HCT116 (cell line): ENCODE measurements around the gene ANO9. TPM values are rescaled to one million over a fixed set of nuclear protein-coding genes. Genes with fewer than 3 reads are reported as not detected.

ENCODE experiments used
- ATAC-seq: fragments of 200-7000 bp; cut with Tn5 transposase; 2 replicates; pipeline ENCODE4 v1.9.1; 2020; ENCODE audit warnings: mild to moderate bottlenecking, moderate library complexity
- BruUV-seq: library from RNA; stranded (reverse); fragments of 400-500 nt; replicated peaks from 2 replicates; lab custom pipeline; 2021; lab: Mats Ljungman, UMichigan
- CTCF ChIA-PET: fragments of 300-600 bp; sonication (Branson Sonifier 250); formaldehyde crosslinking; loops from one replicate; lab custom pipeline; 2021; ENCODE audit warnings: antibody characterized with exemption; lab: Charles Lee
- POLR2A ChIA-PET: fragments of 300-600, 350-600 bp; sonication (Branson Sonifier 250); formaldehyde crosslinking; loops from one replicate; lab custom pipeline; 2021; ENCODE audit warnings: antibody characterized with exemption; lab: Charles Lee
- RAD21 ChIA-PET, 2 experiments: fragments of 300-600 bp; sonication (Branson Sonifier 250); formaldehyde crosslinking; loops; one replicate each; lab custom pipeline; 2023; ENCODE audit warnings: low total read pairs in 2 of 2; ENCODE audit not compliant: uncharacterized antibody in 2 of 2, unreplicated experiment in 2 of 2, low non-redundant PET in 1 of 2; lab: Charles Lee
- DNase-seq: peaks from one replicate; pipeline ENCODE4 v3.0.0-alpha.2; 2010; ENCODE audit warnings: low read depth, low spot score
- H2AFZ ChIP-seq: fragments of 200-600 bp; shearing (Covaris generic), sonication (generic); 2 replicates; pipeline ENCODE4 v1.6.1; 2017; ENCODE audit warnings: low read depth, mixed run types, mixed read lengths, antibody characterized with exemption, low read length; ENCODE audit not compliant: poor library complexity, severe bottlenecking
- H3K27ac ChIP-seq: 2 replicates; pipeline ENCODE4 v1.5.1; 2012; ENCODE audit warnings: low read depth, low read length
- H3K27me3 ChIP-seq: fragments of 200-600 bp; sonication (generic); 2 replicates; pipeline ENCODE4 v1.6.1; 2016; ENCODE audit warnings: mixed run types, low read length, mixed read lengths; ENCODE audit not compliant: insufficient read depth
- H3K36me3 ChIP-seq, 2 experiments: fragments of 200-500 bp in 1 of 2; fragments of 200-600 bp in 1 of 2; sonication (Bioruptor generic) in 1 of 2; sonication (generic) in 1 of 2; 2 replicates each; pipeline versions ENCODE4 v1.5.1 to v1.6.1; 2014 to 2016; ENCODE audit warnings: low read length in 2 of 2, inconsistent platforms in 1 of 2, mixed read lengths in 1 of 2, mixed run types in 1 of 2; ENCODE audit not compliant: insufficient read depth in 2 of 2, control insufficient read depth in 1 of 2
- H3K4me1 ChIP-seq, 2 experiments: fragments of 200-600 bp in 1 of 2; sonication (generic) in 1 of 2; 2 replicates each; pipeline versions ENCODE4 v1.5.1 to v1.6.1; 2012 to 2017; ENCODE audit warnings: low read length in 2 of 2, inconsistent platforms in 1 of 2, mild to moderate bottlenecking in 1 of 2, mixed read lengths in 1 of 2, mixed run types in 1 of 2, moderate library complexity in 1 of 2; ENCODE audit not compliant: insufficient read depth in 2 of 2, control insufficient read depth in 1 of 2
- H3K4me2 ChIP-seq: fragments of 200-600 bp; sonication (generic); 2 replicates; pipeline ENCODE4 v1.6.1; 2017; ENCODE audit warnings: mixed run types, low read length, mixed read lengths
- H3K4me3 ChIP-seq, 2 experiments: fragments of 200-600 bp in 1 of 2; sonication (generic) in 1 of 2; replicated peaks in 1 of 2; 2 replicates each; pipeline ENCODE4 v1.5.1; 2011 to 2016; ENCODE audit warnings: low read length in 2 of 2, control low read depth in 1 of 2, low read depth in 1 of 2, mild to moderate bottlenecking in 1 of 2, mixed read lengths in 1 of 2, mixed run types in 1 of 2
- H3K79me2 ChIP-seq: fragments of 200-600 bp; sonication (generic); 2 replicates; pipeline ENCODE4 v1.6.1; 2017; ENCODE audit warnings: mild to moderate bottlenecking, mixed run types, low read length, moderate library complexity, mixed read lengths; ENCODE audit not compliant: insufficient read depth
- H3K9ac ChIP-seq: fragments of 200-600 bp; sonication (generic); 2 replicates; pipeline ENCODE4 v1.6.1; 2016; ENCODE audit warnings: low read length, mixed read lengths
- H3K9me2 ChIP-seq: fragments of 200-600 bp; sonication (generic), shearing (Covaris generic); 2 replicates; pipeline ENCODE4 v1.6.1; 2017; ENCODE audit warnings: mixed run types, mild to moderate bottlenecking, moderate library complexity; ENCODE audit not compliant: insufficient read depth
- H3K9me3 ChIP-seq, 2 experiments: fragments of 200-500 bp in 1 of 2; fragments of 200-600 bp in 1 of 2; sonication (Bioruptor generic) in 1 of 2; sonication (generic) in 1 of 2; 2 replicates each; pipeline ENCODE4 v1.6.1; 2014 to 2017; ENCODE audit warnings: low read length in 2 of 2, mixed read lengths in 2 of 2, inconsistent platforms in 1 of 2, low read depth in 1 of 2, mild to moderate bottlenecking in 1 of 2, mixed run types in 1 of 2, moderate library complexity in 1 of 2; ENCODE audit not compliant: control insufficient read depth in 1 of 2, insufficient read depth in 1 of 2
- H4K20me1 ChIP-seq: fragments of 200-600 bp; sonication (generic), shearing (Covaris generic); 2 replicates; pipeline ENCODE4 v1.6.1; 2017; ENCODE audit warnings: mixed run types, mild to moderate bottlenecking, moderate library complexity; ENCODE audit not compliant: insufficient read depth
- CBX3 ChIP-seq: IDR thresholded peaks from 2 replicates; pipeline ENCODE4 v1.6.1; 2012; ENCODE audit warnings: low read depth
- EGR1 ChIP-seq: IDR thresholded peaks from 2 replicates; pipeline ENCODE4 v1.6.1; 2012; ENCODE audit warnings: low read depth
- ELF1 ChIP-seq: IDR thresholded peaks from 2 replicates; pipeline ENCODE4 v1.6.1; 2012; ENCODE audit warnings: low read depth, borderline replicate concordance
- EZH2 ChIP-seq: fragments of 200-600 bp; sonication (generic); IDR thresholded peaks from 2 replicates; pipeline ENCODE4 v1.6.1; 2017; ENCODE audit warnings: antibody characterized with exemption, mixed run types
- EZH2phosphoT487 ChIP-seq: fragments of 200-600 bp; IDR thresholded peaks from 2 replicates; pipeline ENCODE4 v1.6.1; 2018; ENCODE audit warnings: antibody characterized with exemption, borderline replicate concordance
- JUND ChIP-seq: IDR thresholded peaks from 2 replicates; pipeline ENCODE4 v1.6.1; 2012
- POLR2A ChIP-seq: IDR thresholded peaks from 2 replicates; pipeline ENCODE4 v1.7.0; 2011; ENCODE audit warnings: borderline replicate concordance; ENCODE audit not compliant: insufficient read depth, insufficient read length; ENCODE audit errors: extremely low read depth
- YY1 ChIP-seq: IDR thresholded peaks from 2 replicates; pipeline ENCODE4 v1.6.1; 2011; ENCODE audit warnings: low read length, low read depth, moderate library complexity, mild to moderate bottlenecking; ENCODE audit not compliant: insufficient replicate concordance; ENCODE audit errors: extremely low read depth
- intact Hi-C: fragments of 100-400 bp; cut with micrococcal nuclease; formaldehyde crosslinking; loops from 2 replicates; pipeline ENCODE4 v1.10.0; 2022
- total RNA-seq: library from RNA; stranded (reverse); gene quantifications from one replicate; pipeline ENCODE4 v1.2.1, GENCODE V29; 2021; ENCODE audit not compliant: unreplicated experiment
- TF ChIP-seq, protein P1 (sequence below), 3 experiments: fragments of 200-600 bp in 1 of 3; sonication (generic) in 1 of 3; IDR thresholded peaks in 2 of 3; conservative IDR thresholded peaks in 1 of 3; 2 replicates each; pipeline ENCODE4 v1.5.1; 2012 to 2017; ENCODE audit warnings: low read depth in 2 of 3, low read length in 2 of 3, antibody characterized with exemption in 1 of 3, borderline replicate concordance in 1 of 3, control low read depth in 1 of 3, mild to moderate bottlenecking in 1 of 3, mixed read lengths in 1 of 3, mixed run types in 1 of 3, moderate library complexity in 1 of 3; ENCODE audit not compliant: insufficient read depth in 1 of 3

Gene ANO9
- total RNA-seq, 1 experiment from 2014 or later, result 70.3 TPM

DNA sequence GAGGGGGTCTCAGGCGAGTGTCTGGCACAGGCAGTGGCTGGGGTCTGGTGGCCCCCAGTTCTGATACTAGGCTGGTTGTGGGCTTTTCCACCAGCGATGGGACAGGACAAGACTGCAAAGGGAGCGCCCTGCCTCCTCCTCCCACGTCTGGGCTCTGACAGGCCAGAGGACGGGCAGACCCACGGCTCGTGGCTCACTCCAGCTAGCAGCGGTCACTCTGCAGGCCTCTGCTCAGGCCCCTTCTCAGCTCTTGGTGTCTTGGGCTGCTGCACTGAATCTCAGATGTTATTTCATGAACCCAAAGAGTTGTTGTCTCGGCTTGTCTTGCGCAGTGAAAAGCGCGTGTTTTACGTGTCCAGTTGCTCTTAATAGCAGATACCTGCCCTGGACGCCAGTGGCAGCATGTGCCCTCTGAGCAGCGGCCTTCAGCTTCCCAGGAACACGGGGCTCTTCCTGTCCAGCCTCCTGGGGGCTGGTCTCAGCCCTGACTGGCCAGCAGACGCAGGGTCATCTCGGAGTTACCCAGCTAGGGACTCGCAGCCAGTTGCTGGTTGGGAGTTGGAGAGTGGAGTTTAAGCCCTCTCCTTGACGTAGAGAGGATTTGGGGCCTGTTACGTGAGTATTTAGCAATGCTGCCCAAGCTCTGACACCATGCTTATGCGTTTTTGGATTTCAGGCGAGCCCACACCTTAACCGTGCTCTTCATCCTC, 17.9 kb upstream of the ANO9 start:
- H4K20me1 ChIP-seq, result no peaks in the 10 kb centered on the region
- peaks cover 2 to 9% of the 10 kb centered on the region in 2 experiments; a peak in 2 of 4 replicates for H3K36me3 ChIP-seq
- TF ChIP-seq CBX3 (no peak), ELF1 (no peak), EZH2phosphoT487 (no peak), EGR1 (no peak), YY1 (no peak), JUND (no peak), EZH2 (no peak), POLR2A (no peak)
- TF ChIP-seq, protein P1, sequence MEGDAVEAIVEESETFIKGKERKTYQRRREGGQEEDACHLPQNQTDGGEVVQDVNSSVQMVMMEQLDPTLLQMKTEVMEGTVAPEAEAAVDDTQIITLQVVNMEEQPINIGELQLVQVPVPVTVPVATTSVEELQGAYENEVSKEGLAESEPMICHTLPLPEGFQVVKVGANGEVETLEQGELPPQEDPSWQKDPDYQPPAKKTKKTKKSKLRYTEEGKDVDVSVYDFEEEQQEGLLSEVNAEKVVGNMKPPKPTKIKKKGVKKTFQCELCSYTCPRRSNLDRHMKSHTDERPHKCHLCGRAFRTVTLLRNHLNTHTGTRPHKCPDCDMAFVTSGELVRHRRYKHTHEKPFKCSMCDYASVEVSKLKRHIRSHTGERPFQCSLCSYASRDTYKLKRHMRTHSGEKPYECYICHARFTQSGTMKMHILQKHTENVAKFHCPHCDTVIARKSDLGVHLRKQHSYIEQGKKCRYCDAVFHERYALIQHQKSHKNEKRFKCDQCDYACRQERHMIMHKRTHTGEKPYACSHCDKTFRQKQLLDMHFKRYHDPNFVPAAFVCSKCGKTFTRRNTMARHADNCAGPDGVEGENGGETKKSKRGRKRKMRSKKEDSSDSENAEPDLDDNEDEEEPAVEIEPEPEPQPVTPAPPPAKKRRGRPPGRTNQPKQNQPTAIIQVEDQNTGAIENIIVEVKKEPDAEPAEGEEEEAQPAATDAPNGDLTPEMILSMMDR (IDR thresholded peaks at IDR 0.05 in 2 of 3, conservative IDR thresholded peaks at IDR 0.05 in 1 of 3; ENCODE audit: borderline replicate concordance in 1 of 3, insufficient read depth in 1 of 3, low read depth in 2 of 3, low read length in 2 of 3), result no peak
- TF ChIP-seq, all 23 proteins: peak for 0
- Histone ChIP-seq H2AFZ (no peak overlapping the region), H3K4me1 (no peaks in the 10 kb centered on the region), H3K9ac (no peak overlapping the region), H3K4me3 (no peak overlapping the region), H3K9me3 (no peaks in the 10 kb centered on the region), H3K9me2 (no peaks in the 10 kb centered on the region), H3K27ac (no peak overlapping the region), H3K79me2 (peaks cover 55% of the 10 kb centered on the region), H3K4me2 (no peak overlapping the region), H3K27me3 (no peaks in the 10 kb centered on the region)
- ChIA-PET CTCF (no interaction called here), RAD21 (no interaction called here), POLR2A (no interaction called here)
- ATAC-seq, result no peak
- no TSS peak for BruUV-seq
- no peak for DNase-seq
- intact Hi-C loops, result no loop called here
